IMR-90 (cell line): ENCODE data around the gene VPS26C. TPM values are rescaled to one million over a fixed set of nuclear protein-coding genes. Genes with fewer than 3 reads are reported as not detected.
A peak's percentile ranks its signal among the peaks of the same experiment; 100 is the strongest.

Experiments used
- ATAC-seq: fragments of 200-7000 bp; cut with Tn5 transposase; 2 replicates; pipeline ENCODE4 v1.9.1; 2020; ENCODE audit warnings: low read depth, mild to moderate bottlenecking, moderate library complexity
- BruUV-seq: library from RNA; stranded (reverse); fragments of 400-500 nt; replicated peaks from 2 replicates; lab custom pipeline; 2021; lab: Mats Ljungman, UMichigan
- CTCF ChIA-PET: fragments of 300-600 bp; formaldehyde crosslinking; extraction: SDS; loops from one replicate; lab custom pipeline; 2021; ENCODE audit warnings: antibody characterized with exemption; lab: Yijun Ruan, JAX
- POLR2A ChIA-PET: fragments of 300-600 bp; sonication (Branson Sonifier 250); formaldehyde crosslinking; loops from one replicate; lab custom pipeline; 2022; ENCODE audit warnings: antibody characterized with exemption; ENCODE audit not compliant: unreplicated experiment; lab: Charles Lee
- DNase-seq: peaks from one replicate; pipeline ENCODE4 v3.0.0; 2013
- H2AFZ ChIP-seq: replicated peaks from 2 replicates; pipeline ENCODE3; 2013; ENCODE audit warnings: low read length, mild to moderate bottlenecking; ENCODE audit not compliant: poor library complexity
- H2AK5ac ChIP-seq: 2 replicates; pipeline ENCODE4 v1.6.1; 2013; ENCODE audit warnings: low read depth, low read length, inconsistent platforms
- H2AK9ac ChIP-seq: replicated peaks from 2 replicates; pipeline ENCODE3; 2013; ENCODE audit warnings: mild to moderate bottlenecking, low read depth, low read length, moderate library complexity; ENCODE audit not compliant: poor library complexity
- H2BK120ac ChIP-seq: 2 replicates; pipeline ENCODE4 v1.6.1; 2013; ENCODE audit warnings: low read depth, low read length, inconsistent platforms
- H2BK15ac ChIP-seq: 3 replicates; pipeline ENCODE4 v1.6.1; 2013; ENCODE audit warnings: low read depth, low read length, inconsistent platforms
- H2BK20ac ChIP-seq: 2 replicates; pipeline ENCODE4 v1.6.1; 2013; ENCODE audit warnings: low read depth, mild to moderate bottlenecking, inconsistent platforms, low read length, moderate library complexity
- H2BK5ac ChIP-seq: 2 replicates; pipeline ENCODE4 v1.6.1; 2013; ENCODE audit warnings: mild to moderate bottlenecking, low read depth, low read length, inconsistent platforms; ENCODE audit not compliant: poor library complexity, severe bottlenecking
- H3K14ac ChIP-seq: replicated peaks from 2 replicates; pipeline ENCODE4 v1.6.1; 2013; ENCODE audit warnings: low read depth, low read length, inconsistent platforms
- H3K18ac ChIP-seq: 2 replicates; pipeline ENCODE4 v1.6.1; 2013; ENCODE audit warnings: low read depth, low read length, control low read depth
- H3K23ac ChIP-seq: 2 replicates; pipeline ENCODE4 v1.6.1; 2013; ENCODE audit warnings: low read depth, low read length, inconsistent platforms
- H3K27ac ChIP-seq: 2 replicates; pipeline ENCODE4 v1.5.1; 2013; ENCODE audit warnings: mild to moderate bottlenecking, control low read depth, low read length; ENCODE audit not compliant: insufficient read depth
- H3K27me3 ChIP-seq: 2 replicates; pipeline ENCODE4 v1.6.1; 2013; ENCODE audit warnings: low read length; ENCODE audit not compliant: control insufficient read depth, insufficient read depth
- H3K36me3 ChIP-seq: 2 replicates; pipeline ENCODE4 v1.6.1; 2013; ENCODE audit warnings: low read length, mixed read lengths; ENCODE audit not compliant: control insufficient read depth, insufficient read depth
- H3K4ac ChIP-seq: 2 replicates; pipeline ENCODE4 v1.6.1; 2013; ENCODE audit warnings: low read depth, low read length, inconsistent platforms
- H3K4me1 ChIP-seq: 2 replicates; pipeline ENCODE4 v1.6.1; 2013; ENCODE audit warnings: low read length, mixed read lengths; ENCODE audit not compliant: control insufficient read depth, insufficient read depth
- H3K4me2 ChIP-seq: 2 replicates; pipeline ENCODE4 v1.6.1; 2013; ENCODE audit warnings: low read depth, mild to moderate bottlenecking, control low read depth, low read length, moderate library complexity
- H3K4me3 ChIP-seq: 2 replicates; pipeline ENCODE4 v1.5.1; 2013; ENCODE audit warnings: low read depth, mild to moderate bottlenecking, control low read depth, low read length, moderate library complexity; ENCODE audit not compliant: insufficient read depth
- H3K56ac ChIP-seq: 2 replicates; pipeline ENCODE4 v1.6.1; 2013; ENCODE audit warnings: low read length, inconsistent platforms; ENCODE audit not compliant: insufficient read depth; ENCODE audit errors: extremely low read depth
- H3K79me1 ChIP-seq, 2 experiments: 2 replicates each; pipeline ENCODE4 v1.6.1; 2013; ENCODE audit warnings: low read length in 2 of 2, inconsistent platforms in 1 of 2, low read depth in 1 of 2
- H3K9ac ChIP-seq: 2 replicates; pipeline ENCODE4 v1.6.1; 2013; ENCODE audit warnings: low read depth, low read length, control low read depth
- H3K9me1 ChIP-seq: 2 replicates; pipeline ENCODE4 v1.6.1; 2013; ENCODE audit warnings: low read length, inconsistent platforms; ENCODE audit not compliant: insufficient read depth
- H3K9me3 ChIP-seq: 2 replicates; pipeline ENCODE4 v1.6.1; 2013; ENCODE audit warnings: low read length; ENCODE audit not compliant: control insufficient read depth, insufficient read depth
- H4K20me1 ChIP-seq: 2 replicates; pipeline ENCODE4 v1.6.1; 2013; ENCODE audit warnings: low read length, inconsistent platforms; ENCODE audit not compliant: insufficient read depth
- H4K5ac ChIP-seq: 2 replicates; pipeline ENCODE4 v1.6.1; 2013; ENCODE audit warnings: mild to moderate bottlenecking, low read depth, low read length, control low read depth
- H4K8ac ChIP-seq, 2 experiments: 2 replicates each; pipeline ENCODE4 v1.6.1; 2013; ENCODE audit warnings: low read depth in 2 of 2, low read length in 2 of 2, control low read depth in 1 of 2, inconsistent platforms in 1 of 2
- H4K91ac ChIP-seq: 2 replicates; pipeline ENCODE4 v1.6.1; 2013; ENCODE audit warnings: low read depth, low read length, inconsistent platforms; ENCODE audit not compliant: insufficient read depth
- ELK1 ChIP-seq: fragments of 150-350 bp; IDR thresholded peaks from 2 replicates; pipeline ENCODE4 v1.6.1; 2016; ENCODE audit warnings: low read depth, mild to moderate bottlenecking, low read length, moderate library complexity, borderline replicate concordance
- MAFK ChIP-seq: IDR thresholded peaks from 2 replicates; pipeline ENCODE4 v1.6.1; 2012; ENCODE audit warnings: low read depth, low read length, improper control_type of control experiment
- MAZ ChIP-seq: IDR thresholded peaks from 2 replicates; pipeline ENCODE4 v1.6.1; 2012; ENCODE audit warnings: low read depth, mild to moderate bottlenecking, low read length, improper control_type of control experiment, moderate library complexity, borderline replicate concordance
- SMC3 ChIP-seq: fragments of 150-350 bp; IDR thresholded peaks from 2 replicates; pipeline ENCODE4 v1.6.1; 2016; ENCODE audit warnings: low read depth, mild to moderate bottlenecking, antibody characterized with exemption, low read length, moderate library complexity
- WGBS, 2 experiments: methylation state at CpG; one replicate each; pipeline versions ENCODE4 v1.1.5 to v1.1.7; 2013; ENCODE audit warnings: missing lambda C conversion rate in 2 of 2; ENCODE audit not compliant: insufficient read length in 1 of 2; ENCODE audit errors: extremely low coverage in 2 of 2; 5-methylcytosine and 5-hydroxymethylcytosine counted together
- dilution Hi-C: fragments of 300-500 bp; cut with HindIII; formaldehyde crosslinking; loops from one replicate; pipeline ENCODE4 v1.14.3; 2018; ENCODE audit warnings: low sequenced_read_pairs; ENCODE audit not compliant: unreplicated experiment
- in situ Hi-C: fragments of 300-500 bp; cut with MboI; formaldehyde crosslinking; loops from 3 replicates; pipeline ENCODE4 v1.14.3; 2019; ENCODE audit warnings: low sequenced_read_pairs, inconsistent platforms, mixed read lengths
- intact Hi-C: fragments of 100-400 bp; cut with micrococcal nuclease; formaldehyde crosslinking; loops from 2 replicates; pipeline ENCODE4 v1.10.0; 2022
- polyA plus RNA-seq, 3 experiments: library from polyadenylated mRNA; depleted of rRNA; stranded (reverse); fragments of >200 nt; gene quantifications; 2 replicates each; pipeline ENCODE4 v1.2.3, GENCODE V29; 2012; ENCODE audit warnings: low replicate concordance in 1 of 3
- total RNA-seq: library from RNA; depleted of rRNA; stranded (reverse); fragments of >200 nt; gene quantifications from 2 replicates; pipeline ENCODE4 v1.2.3, GENCODE V29; 2012
- TF ChIP-seq, protein P1 (sequence below): conservative IDR thresholded peaks from 2 replicates; pipeline ENCODE4 v1.5.1; 2012; ENCODE audit warnings: mild to moderate bottlenecking, low read depth, low read length, improper control_type of control experiment

VPS26C gene
- total and polyA plus RNA-seq, 2 of the 4 experiments (the other 2 are of a cell fraction) = 30.0 to 36.6 TPM

DNA sequence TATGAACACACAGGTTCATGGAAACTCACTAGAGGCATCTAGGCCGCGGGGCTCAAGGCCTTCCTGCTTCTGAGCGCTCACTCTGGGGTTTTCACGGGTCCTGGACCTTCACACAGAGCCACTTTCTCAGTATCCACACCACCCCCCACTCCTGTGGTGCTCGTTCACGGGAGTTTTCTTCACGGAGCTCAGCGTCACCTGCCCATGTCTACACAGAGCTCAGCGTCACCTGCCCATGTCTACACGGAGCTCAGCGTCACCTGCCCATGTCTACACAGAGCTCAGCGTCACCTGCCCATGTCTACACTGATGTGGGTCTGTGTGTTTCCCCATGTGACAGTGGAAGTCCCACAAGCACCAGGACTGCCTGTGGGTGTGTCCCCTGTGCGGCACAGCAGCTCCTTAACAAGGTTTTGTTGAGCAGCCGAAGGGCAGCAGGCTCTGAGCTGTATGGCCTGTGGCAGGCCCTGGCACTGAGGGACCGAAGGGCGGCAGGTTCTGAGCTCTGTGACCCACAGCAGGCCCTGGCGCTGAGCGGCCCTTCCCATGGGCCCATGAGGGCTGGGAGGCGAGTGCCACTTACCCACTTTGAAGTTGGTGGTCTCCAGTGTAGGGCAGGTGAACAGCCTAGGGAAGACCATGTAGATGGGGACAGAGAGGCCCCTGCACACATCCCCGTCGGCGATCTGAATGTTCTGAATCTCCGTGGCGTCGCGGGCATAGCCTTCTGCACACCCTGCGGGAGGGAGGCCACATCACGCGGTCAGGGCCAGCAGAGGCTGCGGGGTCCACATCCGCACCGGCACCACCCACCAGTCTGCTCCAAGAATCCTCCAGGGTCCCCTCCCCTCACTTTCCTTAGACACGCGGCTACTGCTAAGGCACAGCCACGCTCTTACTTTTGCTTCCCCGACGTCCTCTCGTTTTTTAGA is 39.8 kb downstream of the VPS26C start (continued):
- no peak for TF ChIP-seq SMC3

DNA sequence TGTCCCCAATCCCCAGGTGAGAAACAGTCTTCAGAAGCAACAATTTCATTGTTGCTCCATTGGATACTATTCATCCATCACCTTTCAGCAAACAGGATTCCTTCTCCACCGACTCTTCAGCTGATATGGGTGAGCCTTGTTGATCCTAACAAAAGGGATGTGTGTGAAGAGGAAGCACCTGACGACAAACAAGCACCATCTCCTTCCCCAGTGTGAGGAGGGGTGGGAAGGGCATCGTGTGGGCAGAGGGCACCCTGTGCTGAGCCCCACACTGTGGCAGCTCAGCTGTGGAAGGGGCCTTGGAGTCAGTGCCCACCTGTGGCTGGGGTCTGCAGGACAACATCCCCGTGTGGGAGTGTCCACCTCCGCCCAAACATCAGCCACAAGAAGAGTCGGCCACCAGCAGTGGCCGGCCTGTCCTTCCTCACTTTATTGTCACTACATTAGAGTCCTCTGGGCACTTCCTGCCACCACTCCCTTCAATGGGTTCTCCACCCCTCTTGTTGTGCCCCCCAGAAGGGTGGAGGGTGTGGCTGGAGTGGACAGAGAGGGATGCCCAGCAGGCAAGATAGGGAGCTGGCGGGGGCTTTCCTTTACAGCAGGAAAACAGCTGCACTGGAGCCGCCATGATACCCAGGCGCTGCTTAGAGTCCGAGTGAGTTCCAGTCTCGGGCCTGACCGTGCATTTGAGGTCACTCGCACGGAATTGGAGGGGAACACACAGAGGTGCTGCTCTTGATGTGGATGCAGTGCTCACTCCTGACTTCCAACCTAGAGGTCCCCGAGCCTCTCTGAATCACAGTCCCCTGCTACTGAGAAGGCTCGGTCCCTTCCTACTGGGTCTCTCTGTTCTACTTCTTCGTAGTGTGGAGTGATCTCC is 40.9 kb downstream of the VPS26C start:
- DNase-seq (no peak), ATAC-seq (no peak)
- no peak overlapping the region for H4K5ac ChIP-seq
- no TSS peak for BruUV-seq
- no peak overlapping the region for H2AK5ac ChIP-seq
- H3K79me1 ChIP-seq = peaks cover 11 to 16% of the 10 kb centered on the region in 2 experiments; a peak in 3 of 4 replicates
- no peak overlapping the region for H3K18ac ChIP-seq
- no peak overlapping the region for H4K91ac ChIP-seq
- no peak overlapping the region for H2BK120ac ChIP-seq
- in situ Hi-C loops = no loop called here
- no peaks in the 10 kb centered on the region; the same call in 1 of the 2 replicates for H3K9me1 ChIP-seq
- H2AFZ ChIP-seq = no peak overlapping the region
- H2BK15ac ChIP-seq = no peak overlapping the region
- no peaks in the 10 kb centered on the region for H3K9me3 ChIP-seq
- intact Hi-C loops = no loop called here
- no peak overlapping the region for H3K56ac ChIP-seq
- no peak overlapping the region for H3K4me2 ChIP-seq
- H3K14ac ChIP-seq = no peak overlapping the region
- no peak overlapping the region for H3K23ac ChIP-seq
- no peak for TF ChIP-seq ELK1
- no peak for TF ChIP-seq MAZ
- TF ChIP-seq MAFK = no peak
- TF ChIP-seq, protein P1, sequence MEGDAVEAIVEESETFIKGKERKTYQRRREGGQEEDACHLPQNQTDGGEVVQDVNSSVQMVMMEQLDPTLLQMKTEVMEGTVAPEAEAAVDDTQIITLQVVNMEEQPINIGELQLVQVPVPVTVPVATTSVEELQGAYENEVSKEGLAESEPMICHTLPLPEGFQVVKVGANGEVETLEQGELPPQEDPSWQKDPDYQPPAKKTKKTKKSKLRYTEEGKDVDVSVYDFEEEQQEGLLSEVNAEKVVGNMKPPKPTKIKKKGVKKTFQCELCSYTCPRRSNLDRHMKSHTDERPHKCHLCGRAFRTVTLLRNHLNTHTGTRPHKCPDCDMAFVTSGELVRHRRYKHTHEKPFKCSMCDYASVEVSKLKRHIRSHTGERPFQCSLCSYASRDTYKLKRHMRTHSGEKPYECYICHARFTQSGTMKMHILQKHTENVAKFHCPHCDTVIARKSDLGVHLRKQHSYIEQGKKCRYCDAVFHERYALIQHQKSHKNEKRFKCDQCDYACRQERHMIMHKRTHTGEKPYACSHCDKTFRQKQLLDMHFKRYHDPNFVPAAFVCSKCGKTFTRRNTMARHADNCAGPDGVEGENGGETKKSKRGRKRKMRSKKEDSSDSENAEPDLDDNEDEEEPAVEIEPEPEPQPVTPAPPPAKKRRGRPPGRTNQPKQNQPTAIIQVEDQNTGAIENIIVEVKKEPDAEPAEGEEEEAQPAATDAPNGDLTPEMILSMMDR = no peak
- H3K27me3 ChIP-seq = no peaks in the 10 kb centered on the region
- no peak overlapping the region for H3K9ac ChIP-seq
- 96% methylated on average over 4 of the region's 18 CpGs; no CpG with 5 or more reads in 1 of the 2 experiments for WGBS, 2 experiments
- H3K27ac ChIP-seq = no peak overlapping the region
- no peak overlapping the region for H2BK20ac ChIP-seq
- CTCF ChIA-PET = no interaction called here
- no peak overlapping the region for H3K4ac ChIP-seq
- peaks cover 64% of the 10 kb centered on the region for H3K36me3 ChIP-seq
- no peaks in the 10 kb centered on the region for H4K20me1 ChIP-seq
- H3K4me3 ChIP-seq = no peak overlapping the region
- peak overlapping the region; percentile 42 for H2AK9ac ChIP-seq
- dilution Hi-C loops = no loop called here
- no peak overlapping the region for H4K8ac ChIP-seq
- POLR2A ChIA-PET = no interaction called here
- no peak overlapping the region for H2BK5ac ChIP-seq
- H3K4me1 ChIP-seq = no peaks in the 10 kb centered on the region
